Left lung (tissue), 10 donors: ENCODE results near the gene WNK1. TPM values are rescaled to one million over a fixed set of nuclear protein-coding genes. Genes with fewer than 3 reads are reported as not detected.
A peak's percentile ranks its signal among the peaks of the same experiment; 100 is the strongest.

Source experiments
- ATAC-seq: fragments of 200-7000 bp; cut with Tn5 transposase; one replicate; pipeline ENCODE4 v1.9.1; 2020; ENCODE audit warnings: moderate library complexity
- DNase-seq, 4 donors: peaks; one replicate each; pipeline ENCODE4 v3.0.0-alpha.2; 2013 to 2020
- H3K27ac ChIP-seq, 2 donors: fragments of 200-600 bp; sonication (generic) in 1 of 2; one replicate each; pipeline versions ENCODE4 v1.5.0 to v1.8.0; 2020 to 2021
- H3K27me3 ChIP-seq, 2 donors: fragments of 200-600 bp; sonication (generic) in 1 of 2; one replicate each; pipeline versions ENCODE4 v1.5.0 to v1.8.0; 2020 to 2021
- H3K36me3 ChIP-seq, 2 donors: fragments of 200-600 bp; sonication (generic) in 1 of 2; one replicate each; pipeline versions ENCODE4 v1.5.0 to v1.8.0; 2020 to 2021
- H3K4me1 ChIP-seq, 2 donors: fragments of 200-600 bp; one replicate each; pipeline ENCODE4 v1.8.0; 2021
- H3K4me3 ChIP-seq, 2 donors: fragments of 200-600 bp; sonication (generic) in 1 of 2; one replicate each; pipeline versions ENCODE4 v1.5.0 to v1.8.0; 2020 to 2021; ENCODE audit warnings: mild to moderate bottlenecking in 1 of 2
- H3K9me3 ChIP-seq, 2 donors: fragments of 200-600 bp; sonication (generic) in 1 of 2; one replicate each; pipeline versions ENCODE4 v1.5.0 to v1.8.0; 2020 to 2021
- intact Hi-C, 2 donors: fragments of 100-400 bp; cut with DNase I; formaldehyde crosslinking; loops; one replicate each; pipeline versions ENCODE4 v1.11.2 to v1.14.2; 2022
- polyA plus RNA-seq, 6 donors: library from polyadenylated mRNA; unstranded; fragments of 120-200 nt; gene quantifications; one replicate each; pipeline ENCODE4 v1.2.1, GENCODE V29; 2013; ENCODE audit not compliant: insufficient read length in 6 of 6
- total RNA-seq, 2 donors: library from RNA; stranded (reverse); fragmentation: NEBNext Ultra II Directional; extraction: Animal tissue kit (Norgen Biotek cat#: 25700); gene quantifications; one replicate each; pipeline ENCODE4 v1.2.1, GENCODE V29; 2021
- TF ChIP-seq, protein P1 (sequence below), 2 donors: fragments of 200-600 bp; sonication (generic) in 1 of 2; IDR thresholded peaks; one replicate each; pipeline versions ENCODE4 v1.5.0 to v1.8.0; 2021; ENCODE audit warnings: antibody characterized with exemption in 2 of 2
- donor health status: DM: no; HTN: yes; CAD: no.
- donor health status: DM: no; HTN: no; CAD: no.

WNK1 gene
- total and polyA plus RNA-seq, 8 donors = 94.4 to 245 (median 111) TPM

DNA sequence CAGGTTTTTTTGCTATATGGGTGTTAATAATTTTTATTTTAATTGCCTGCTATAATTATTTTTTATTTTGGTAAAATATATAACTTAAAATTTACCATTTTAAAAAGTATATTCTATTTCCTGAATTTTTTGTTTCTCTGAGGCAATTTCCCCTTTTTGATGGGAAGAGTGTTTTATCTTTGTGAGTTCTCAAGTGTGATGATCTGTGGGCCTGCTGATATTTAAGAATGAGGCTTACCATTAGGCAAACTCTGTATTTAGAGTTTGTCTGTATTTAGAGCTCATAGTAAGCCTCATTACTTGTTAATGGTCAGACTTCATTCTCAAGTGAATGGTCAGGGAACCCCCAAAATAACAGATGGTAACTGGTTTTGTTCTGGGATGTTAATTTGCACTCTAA lies 48.0 kb downstream of the WNK1 start:
- Histone ChIP-seq H3K4me3 (no peak overlapping the region), H3K27ac (no peak overlapping the region)
- TF ChIP-seq, protein P1, sequence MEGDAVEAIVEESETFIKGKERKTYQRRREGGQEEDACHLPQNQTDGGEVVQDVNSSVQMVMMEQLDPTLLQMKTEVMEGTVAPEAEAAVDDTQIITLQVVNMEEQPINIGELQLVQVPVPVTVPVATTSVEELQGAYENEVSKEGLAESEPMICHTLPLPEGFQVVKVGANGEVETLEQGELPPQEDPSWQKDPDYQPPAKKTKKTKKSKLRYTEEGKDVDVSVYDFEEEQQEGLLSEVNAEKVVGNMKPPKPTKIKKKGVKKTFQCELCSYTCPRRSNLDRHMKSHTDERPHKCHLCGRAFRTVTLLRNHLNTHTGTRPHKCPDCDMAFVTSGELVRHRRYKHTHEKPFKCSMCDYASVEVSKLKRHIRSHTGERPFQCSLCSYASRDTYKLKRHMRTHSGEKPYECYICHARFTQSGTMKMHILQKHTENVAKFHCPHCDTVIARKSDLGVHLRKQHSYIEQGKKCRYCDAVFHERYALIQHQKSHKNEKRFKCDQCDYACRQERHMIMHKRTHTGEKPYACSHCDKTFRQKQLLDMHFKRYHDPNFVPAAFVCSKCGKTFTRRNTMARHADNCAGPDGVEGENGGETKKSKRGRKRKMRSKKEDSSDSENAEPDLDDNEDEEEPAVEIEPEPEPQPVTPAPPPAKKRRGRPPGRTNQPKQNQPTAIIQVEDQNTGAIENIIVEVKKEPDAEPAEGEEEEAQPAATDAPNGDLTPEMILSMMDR (IDR thresholded peaks at IDR 0.05) = no peak

DNA sequence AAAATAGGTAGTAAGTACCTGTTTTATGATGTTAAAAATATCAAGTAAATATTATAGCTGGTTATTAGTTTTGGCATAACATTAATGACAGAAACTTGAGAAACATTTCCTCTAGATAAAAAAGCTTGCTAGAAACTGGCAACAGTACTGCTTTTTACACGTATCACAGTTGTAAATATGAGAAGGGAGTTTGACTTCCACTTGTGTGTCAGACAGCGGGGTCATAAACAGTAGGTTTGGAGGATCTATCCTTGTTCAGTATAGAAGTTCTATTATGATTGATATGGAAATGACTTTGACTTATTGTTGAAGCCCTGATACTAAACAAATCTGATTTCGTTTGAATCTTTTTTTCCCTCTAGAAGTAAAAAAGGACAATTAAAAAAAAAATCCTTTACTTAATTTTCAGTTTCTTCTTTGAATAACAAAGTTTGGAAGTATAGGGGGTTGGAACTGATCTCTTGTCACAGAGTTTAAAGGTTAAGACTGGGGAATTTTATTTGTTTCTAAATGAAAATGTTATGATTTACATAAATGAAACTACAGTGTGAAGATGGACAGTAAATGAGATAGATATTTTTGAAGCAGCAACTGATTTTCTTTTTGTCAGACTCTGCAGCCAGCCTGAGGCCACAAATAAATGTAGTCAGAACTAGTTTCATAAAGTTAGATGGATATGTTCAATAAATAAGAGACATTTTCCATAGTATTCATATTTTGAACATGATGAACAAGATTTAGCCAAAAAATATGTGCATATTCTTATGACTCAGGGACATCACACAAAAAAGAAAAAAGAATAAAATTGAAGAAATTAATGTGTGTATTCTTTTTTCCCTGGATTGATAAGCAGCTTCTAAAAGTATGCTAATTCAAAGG lies 50.1 kb downstream of the WNK1 start:
- no peak overlapping the region for H3K27ac ChIP-seq
- H3K9me3 ChIP-seq = no peaks in the 10 kb centered on the region
- TF ChIP-seq, protein P1 (IDR thresholded peaks at IDR 0.05) = no peak
- no peaks in the 10 kb centered on the region for H3K27me3 ChIP-seq
- no peaks in the 10 kb centered on the region for H3K36me3 ChIP-seq
- ATAC-seq (no peak), DNase-seq (no peak)
- peaks cover 8 to 94% of the 10 kb centered on the region in 2 donors for H3K4me1 ChIP-seq
- intact Hi-C loops = no loop called here
- H3K4me3 ChIP-seq = no peak overlapping the region

More for the DNA sequence above, 48.0 kb downstream of the WNK1 start:
- no peak for DNase-seq
- Histone ChIP-seq H3K9me3 (no peaks in the 10 kb centered on the region), H3K36me3 (no peaks in the 10 kb centered on the region), H3K4me1 (peaks cover 0 to 89% of the 10 kb centered on the region in 2 donors), H3K27me3 (no peaks in the 10 kb centered on the region)
- ATAC-seq = no peak
- intact Hi-C loops = no loop called here

DNA sequence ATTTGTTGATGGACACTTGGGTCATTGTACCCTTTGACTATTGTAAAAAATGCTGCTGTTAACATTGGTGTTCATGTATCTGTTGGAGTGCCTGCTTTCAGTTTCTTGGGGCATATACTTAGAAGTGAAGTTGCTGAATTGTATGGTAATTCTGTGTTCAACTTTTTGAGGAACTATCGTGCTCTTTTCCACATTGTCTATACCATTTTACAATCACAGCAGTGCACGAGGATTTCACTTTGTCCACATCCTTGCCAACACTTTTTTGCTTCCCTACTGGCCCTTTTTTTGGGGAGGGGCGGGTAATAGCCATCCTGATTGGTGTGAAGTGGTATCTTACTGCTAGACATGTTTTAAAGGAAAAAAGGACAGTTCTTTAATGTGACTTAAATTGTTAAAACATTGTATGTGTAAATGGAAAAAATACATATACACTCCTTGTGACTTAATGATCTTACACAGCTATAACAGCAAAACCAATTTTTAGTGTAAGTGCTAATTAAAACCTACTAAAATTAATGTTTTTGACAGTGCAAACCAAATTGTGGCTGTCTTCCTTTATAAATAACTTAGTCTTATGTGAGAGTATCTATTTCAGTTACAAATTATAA lies 52.7 kb downstream of the WNK1 start:
- intact Hi-C loops = no loop called here
- TF ChIP-seq, protein P1 (IDR thresholded peaks at IDR 0.05) = no peak
- Histone ChIP-seq H3K9me3 (no peaks in the 10 kb centered on the region), H3K27ac (no peak overlapping the region), H3K4me3 (no peak overlapping the region), H3K27me3 (no peaks in the 10 kb centered on the region), H3K4me1 (peaks cover 8 to 83% of the 10 kb centered on the region in 2 donors), H3K36me3 (no peaks in the 10 kb centered on the region)
- ATAC-seq (no peak), DNase-seq (no peak)

DNA sequence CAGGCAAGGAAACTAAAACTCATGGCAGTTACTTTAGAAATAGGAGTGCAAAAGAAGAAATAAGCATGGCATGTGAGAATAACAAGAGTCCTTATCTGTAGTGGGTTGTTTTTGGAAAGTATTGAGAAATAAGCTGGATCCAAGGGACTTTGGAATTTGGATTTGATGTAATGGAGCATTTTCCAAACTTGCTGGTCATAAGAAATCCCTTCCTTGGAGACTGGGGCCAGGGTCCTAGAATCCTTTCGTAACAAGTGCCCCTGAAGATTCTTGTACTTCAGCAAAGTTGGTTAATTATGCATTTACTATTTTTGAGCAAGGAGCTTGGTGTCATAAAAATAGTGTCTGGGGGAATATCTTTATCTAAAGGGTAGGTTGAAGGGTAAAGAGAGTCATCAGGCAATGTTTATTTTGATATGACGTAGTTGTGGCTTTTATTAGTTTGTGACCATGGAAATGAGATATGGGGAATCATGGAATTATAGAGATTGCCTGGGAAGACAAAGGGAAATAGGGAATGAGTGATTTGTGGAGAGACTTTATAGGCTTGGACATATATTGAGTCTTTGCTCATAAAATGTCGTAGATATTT lies 53.9 kb downstream of the WNK1 start:
- DNase-seq (peak in 1 of 4 donors; percentile 5), ATAC-seq (peak; percentile 38)
- Histone ChIP-seq H3K4me1 (peaks cover 13 to 84% of the 10 kb centered on the region in 2 donors), H3K36me3 (no peaks in the 10 kb centered on the region), H3K27ac (peak overlapping the region in 1 of 2 donors; percentile 39), H3K9me3 (no peaks in the 10 kb centered on the region), H3K27me3 (no peaks in the 10 kb centered on the region), H3K4me3 (no peak overlapping the region)
- intact Hi-C loops = no loop called here
- TF ChIP-seq, protein P1 (IDR thresholded peaks at IDR 0.05) = no peak
